Gastroesophageal sphincter (tissue), 4 donors: ENCODE measurements around the gene CLASP1. TPM values are rescaled to one million over a fixed set of nuclear protein-coding genes. Genes with fewer than 3 reads are reported as not detected.

Source experiments
- ATAC-seq: fragments of 150-250 bp; one replicate; pipeline ENCODE4 v1.9.1; 2016; ENCODE audit warnings: mild to moderate bottlenecking, moderate library complexity
- H3K27ac ChIP-seq, 4 donors: fragments of 200-600 bp; sonication (generic) in 3 of 4; 1 replicate in 3 of 4; 2 replicates in 1 of 4; pipeline ENCODE4 v1.5.1; 2016 to 2019
- H3K27me3 ChIP-seq: fragments of 200-600 bp; sonication (generic); one replicate; pipeline ENCODE4 v1.5.1; 2019
- H3K36me3 ChIP-seq, 2 donors: fragments of 200-600 bp; sonication (generic); one replicate each; pipeline ENCODE4 v1.5.1; 2019; ENCODE audit warnings: control low read depth in 1 of 2
- H3K4me1 ChIP-seq, 3 donors: fragments of 200-600 bp; sonication (generic); 1 replicate in 2 of 3; 2 replicates in 1 of 3; pipeline ENCODE4 v1.5.1; 2016 to 2019; ENCODE audit warnings: control low read depth in 2 of 3
- H3K4me3 ChIP-seq, 2 donors: fragments of 200-600 bp; sonication (generic); one replicate each; pipeline ENCODE4 v1.5.1; 2019; ENCODE audit warnings: mild to moderate bottlenecking in 1 of 2, moderate library complexity in 1 of 2
- H3K9me3 ChIP-seq, 3 donors: fragments of 200-600 bp; sonication (generic); one replicate each; pipeline ENCODE4 v1.5.1; 2017 to 2019; ENCODE audit warnings: control low read depth in 2 of 3
- EP300 ChIP-seq: sonication (generic); formaldehyde crosslinking; IDR thresholded peaks from one replicate; pipeline ENCODE4 v1.6.1; 2017; ENCODE audit warnings: antibody characterized with exemption, mild to moderate bottlenecking
- POLR2A ChIP-seq, 2 donors: fragments of 450-650 bp; IDR thresholded peaks; one replicate each; pipeline ENCODE4 v1.6.1; 2017; ENCODE audit warnings: antibody characterized with exemption in 2 of 2, mild to moderate bottlenecking in 2 of 2, moderate library complexity in 1 of 2
- POLR2AphosphoS5 ChIP-seq: sonication (generic); formaldehyde crosslinking; IDR thresholded peaks from one replicate; pipeline ENCODE4 v1.6.1; 2017; ENCODE audit warnings: antibody characterized with exemption
- WGBS, 2 donors: methylation state at CpG; one replicate each; pipeline ENCODE4 v1.1.5; 2018; ENCODE audit warnings: low coverage in 1 of 2; 5-methylcytosine and 5-hydroxymethylcytosine counted together
- total RNA-seq, 4 donors: library from RNA; depleted of rRNA; stranded (reverse); fragments of >200 nt; gene quantifications; one replicate each; pipeline ENCODE4 v1.1.0, GENCODE V29; 2016
- TF ChIP-seq, protein P1 (sequence below), 4 experiments: fragments of 200-600 bp in 2 of 4; fragments of 450-650 bp in 2 of 4; sonication (generic) in 1 of 4; IDR thresholded peaks; one replicate each; pipeline ENCODE4 v1.5.1; 2017 to 2019; ENCODE audit warnings: antibody characterized with exemption in 4 of 4, mild to moderate bottlenecking in 2 of 4, moderate library complexity in 2 of 4

CLASP1 gene
- total RNA-seq, 4 donors from 2014 or later = 72.0 to 108 (median 84.7) TPM

DNA sequence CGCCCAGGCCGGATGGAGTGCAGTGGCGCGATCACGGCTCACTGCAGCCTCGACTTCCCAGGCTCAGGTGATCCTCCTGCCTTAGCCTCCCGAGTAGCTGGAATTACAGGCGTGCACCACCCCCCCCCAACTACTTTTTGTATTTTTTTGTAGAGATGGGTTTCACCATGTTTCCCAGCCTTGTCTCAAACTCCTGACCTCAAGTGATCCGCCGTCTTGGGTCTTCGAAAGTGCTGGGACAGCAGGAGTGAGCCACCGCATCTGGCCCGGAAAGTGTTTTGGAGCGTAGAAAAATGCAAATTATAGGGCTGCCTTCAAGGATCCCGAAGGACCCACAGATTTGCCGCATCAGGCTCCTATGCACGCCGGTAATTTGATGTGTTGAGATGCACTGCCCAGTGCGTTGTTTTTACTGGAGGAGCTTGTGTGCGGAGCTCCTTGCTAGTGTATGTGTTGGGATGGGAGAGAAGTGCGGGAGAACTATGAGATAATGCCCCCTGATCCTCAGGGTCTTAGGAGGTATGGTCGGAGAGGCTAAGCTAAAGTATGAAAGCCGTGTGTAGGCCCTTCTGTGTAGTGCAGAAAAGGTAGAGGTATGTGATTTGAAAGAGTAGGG, 1.2 kb upstream of the CLASP1 start:
- ATAC-seq = no peak
- WGBS, 2 donors = 0 to 4% methylated on average over 7 to 16 of the region's 23 CpGs
- H3K27me3 ChIP-seq = no peaks in the 10 kb centered on the region
- H3K36me3 ChIP-seq = no peaks in the 10 kb centered on the region
- no peaks in the 10 kb centered on the region for H3K9me3 ChIP-seq
- peak overlapping the region; percentile 66 to 74 for H3K4me3 ChIP-seq
- TF ChIP-seq POLR2AphosphoS5 (no peak), POLR2A (IDR thresholded peaks at IDR 0.05) (no peak), EP300 (no peak)
- TF ChIP-seq, protein P1, sequence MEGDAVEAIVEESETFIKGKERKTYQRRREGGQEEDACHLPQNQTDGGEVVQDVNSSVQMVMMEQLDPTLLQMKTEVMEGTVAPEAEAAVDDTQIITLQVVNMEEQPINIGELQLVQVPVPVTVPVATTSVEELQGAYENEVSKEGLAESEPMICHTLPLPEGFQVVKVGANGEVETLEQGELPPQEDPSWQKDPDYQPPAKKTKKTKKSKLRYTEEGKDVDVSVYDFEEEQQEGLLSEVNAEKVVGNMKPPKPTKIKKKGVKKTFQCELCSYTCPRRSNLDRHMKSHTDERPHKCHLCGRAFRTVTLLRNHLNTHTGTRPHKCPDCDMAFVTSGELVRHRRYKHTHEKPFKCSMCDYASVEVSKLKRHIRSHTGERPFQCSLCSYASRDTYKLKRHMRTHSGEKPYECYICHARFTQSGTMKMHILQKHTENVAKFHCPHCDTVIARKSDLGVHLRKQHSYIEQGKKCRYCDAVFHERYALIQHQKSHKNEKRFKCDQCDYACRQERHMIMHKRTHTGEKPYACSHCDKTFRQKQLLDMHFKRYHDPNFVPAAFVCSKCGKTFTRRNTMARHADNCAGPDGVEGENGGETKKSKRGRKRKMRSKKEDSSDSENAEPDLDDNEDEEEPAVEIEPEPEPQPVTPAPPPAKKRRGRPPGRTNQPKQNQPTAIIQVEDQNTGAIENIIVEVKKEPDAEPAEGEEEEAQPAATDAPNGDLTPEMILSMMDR (IDR thresholded peaks at IDR 0.05) = no peak
- H3K27ac ChIP-seq = peak overlapping the region; percentile 88 to 98 (median 95)
- peaks cover 0 to 50% (median 18%) of the 10 kb centered on the region in 3 donors for H3K4me1 ChIP-seq

DNA sequence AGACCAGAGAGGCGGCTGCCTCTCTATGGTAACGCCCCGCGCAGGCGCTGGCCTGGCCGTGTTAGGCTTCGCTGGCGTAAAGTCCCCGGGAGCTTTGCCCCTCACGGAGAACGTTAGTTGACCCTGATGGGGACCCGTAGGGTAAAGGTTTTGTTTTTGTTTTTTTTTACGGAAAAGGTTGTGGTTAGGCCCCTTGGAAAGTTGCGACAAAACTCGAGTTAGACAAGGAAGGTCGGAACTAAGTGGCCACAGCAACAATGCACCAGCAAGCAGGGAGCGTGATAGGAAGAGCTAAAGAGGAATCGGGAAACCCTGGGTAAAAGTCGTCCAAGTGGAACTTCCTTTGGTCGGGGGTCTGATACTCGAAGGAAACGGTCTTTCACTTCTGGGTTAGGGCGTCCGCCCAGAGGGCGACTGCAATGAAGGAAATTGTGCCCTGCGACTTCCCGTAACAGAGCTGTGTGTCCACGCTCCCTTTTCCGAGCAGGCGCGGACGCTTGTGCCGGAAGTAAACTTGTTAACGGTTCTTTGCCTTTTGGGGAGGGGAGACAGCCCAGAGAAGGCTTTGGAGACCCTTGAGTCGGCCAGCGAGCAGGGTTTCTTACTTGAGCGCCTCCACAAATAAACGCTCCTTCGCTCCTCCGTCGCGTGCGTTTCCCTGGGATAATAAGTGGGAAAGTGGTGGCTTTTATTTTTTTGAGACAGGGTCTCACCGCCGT, 493 bp upstream of the CLASP1 start:
- Histone ChIP-seq H3K9me3 (no peaks in the 10 kb centered on the region), H3K4me3 (peak overlapping the region; percentile 66 to 74), H3K4me1 (peaks cover 0 to 57% (median 24%) of the 10 kb centered on the region in 3 donors), H3K36me3 (no peaks in the 10 kb centered on the region), H3K27ac (peak overlapping the region; percentile 88 to 98 (median 95)), H3K27me3 (no peaks in the 10 kb centered on the region)
- 1 to 3% methylated on average over 20 to 33 of the region's 45 CpGs for WGBS, 2 donors
- peak; percentile 98 for ATAC-seq
- TF ChIP-seq POLR2AphosphoS5 (peak; percentile 77), EP300 (no peak), POLR2A (IDR thresholded peaks at IDR 0.05) (peak; percentile 7)
- TF ChIP-seq, protein P1 (IDR thresholded peaks at IDR 0.05) = no peak

DNA sequence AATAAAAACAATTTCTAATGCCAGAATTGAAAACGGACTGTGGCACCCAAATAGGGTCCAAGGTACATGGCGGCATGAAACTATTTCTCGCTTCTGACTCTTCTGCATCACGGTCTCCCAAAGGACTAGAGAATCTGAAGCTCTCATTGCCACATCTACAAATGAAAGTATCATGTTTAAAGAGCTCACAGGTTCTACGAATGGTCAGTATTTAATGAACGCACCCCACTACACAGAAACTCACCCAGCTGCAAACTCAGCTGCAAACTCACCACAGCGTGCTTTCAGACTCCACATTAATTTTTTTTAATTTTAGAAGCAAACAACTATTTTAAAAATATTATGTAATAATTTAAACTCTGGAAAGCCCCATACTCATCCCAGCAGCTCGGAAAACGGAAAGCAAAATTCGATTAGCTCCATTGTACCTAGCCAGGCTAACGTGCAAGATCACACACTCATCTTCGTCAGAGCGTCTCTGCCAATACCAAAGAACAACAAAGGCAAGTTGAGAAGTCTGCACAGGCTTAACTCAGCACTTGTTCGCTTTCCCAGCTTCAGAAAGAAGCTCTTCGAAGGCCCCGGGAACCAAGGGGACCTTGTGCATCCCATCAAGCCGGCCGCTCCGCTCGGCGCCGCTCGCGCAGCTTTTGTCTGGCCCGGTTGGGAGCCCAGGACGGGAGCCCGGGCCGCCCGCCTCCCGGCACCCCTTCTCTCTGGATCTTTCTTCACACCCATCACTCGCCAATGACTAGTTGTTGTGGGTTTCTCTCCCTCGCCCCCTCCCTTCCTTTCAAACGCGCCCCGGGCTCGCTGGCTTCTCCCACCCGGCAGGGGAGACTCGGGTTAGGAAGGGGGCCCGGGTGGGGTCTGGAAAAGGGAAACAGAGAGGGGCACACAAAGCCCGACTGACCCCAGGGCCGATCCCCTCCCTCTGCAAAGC, 785 bp downstream of the CLASP1 start:
- TF ChIP-seq POLR2AphosphoS5 = no peak
- TF ChIP-seq POLR2A (IDR thresholded peaks at IDR 0.05) = no peak
- TF ChIP-seq, protein P1 (IDR thresholded peaks at IDR 0.05) = no peak
- TF ChIP-seq EP300 = no peak
- Histone ChIP-seq H3K4me3 (peak overlapping the region; percentile 66 to 74), H3K27me3 (no peaks in the 10 kb centered on the region), H3K9me3 (no peaks in the 10 kb centered on the region), H3K27ac (peak overlapping the region; percentile 88 to 98 (median 95)), H3K36me3 (no peaks in the 10 kb centered on the region), H3K4me1 (peaks cover 0 to 68% (median 24%) of the 10 kb centered on the region in 3 donors)
- ATAC-seq = peak; percentile 27
- WGBS, 2 donors = 3% methylated on average over 13 to 20 of the region's 41 CpGs

DNA sequence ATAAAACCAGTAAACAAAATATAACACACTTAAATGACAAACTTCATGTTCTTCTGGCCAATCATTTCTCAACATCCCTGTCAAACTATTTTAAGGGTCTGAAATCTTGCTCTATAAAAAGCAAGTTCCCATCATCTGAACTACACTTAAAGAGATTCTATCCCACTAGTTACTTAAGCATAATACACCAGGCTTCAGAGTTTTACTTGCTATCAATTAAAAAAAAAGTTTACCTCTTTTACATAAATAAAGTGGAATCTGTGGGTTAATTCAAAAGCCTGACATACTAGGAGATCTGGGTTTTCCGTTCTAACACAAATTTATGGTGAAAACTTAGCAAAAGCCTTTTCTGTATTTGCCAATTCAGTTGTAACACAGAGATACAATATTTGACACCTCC, 1.9 kb downstream of the CLASP1 start:
- TF ChIP-seq, protein P1 (IDR thresholded peaks at IDR 0.05) = no peak
- TF ChIP-seq POLR2A (IDR thresholded peaks at IDR 0.05) (no peak), EP300 (no peak), POLR2AphosphoS5 (no peak)
- H3K9me3 ChIP-seq = no peaks in the 10 kb centered on the region
- no peaks in the 10 kb centered on the region for H3K27me3 ChIP-seq
- peak overlapping the region; percentile 66 to 74 for H3K4me3 ChIP-seq
- H3K36me3 ChIP-seq = peaks cover 0 to 2% of the 10 kb centered on the region in 2 donors
- peak overlapping the region; percentile 52 to 98 (median 95) for H3K27ac ChIP-seq
- no peak for ATAC-seq
- H3K4me1 ChIP-seq = peaks cover 0 to 75% (median 24%) of the 10 kb centered on the region in 3 donors
- WGBS, 2 donors = 55% methylated on average over 1 of the region's 1 CpG
